ENCODE results near the gene RASA3.
"Not testable (repeated sequence)": the region's sequence is repeated elsewhere in the genome, so short reads cannot be mapped to it uniquely, and the experiment has no call there.

The RASA3 gene

DNA sequence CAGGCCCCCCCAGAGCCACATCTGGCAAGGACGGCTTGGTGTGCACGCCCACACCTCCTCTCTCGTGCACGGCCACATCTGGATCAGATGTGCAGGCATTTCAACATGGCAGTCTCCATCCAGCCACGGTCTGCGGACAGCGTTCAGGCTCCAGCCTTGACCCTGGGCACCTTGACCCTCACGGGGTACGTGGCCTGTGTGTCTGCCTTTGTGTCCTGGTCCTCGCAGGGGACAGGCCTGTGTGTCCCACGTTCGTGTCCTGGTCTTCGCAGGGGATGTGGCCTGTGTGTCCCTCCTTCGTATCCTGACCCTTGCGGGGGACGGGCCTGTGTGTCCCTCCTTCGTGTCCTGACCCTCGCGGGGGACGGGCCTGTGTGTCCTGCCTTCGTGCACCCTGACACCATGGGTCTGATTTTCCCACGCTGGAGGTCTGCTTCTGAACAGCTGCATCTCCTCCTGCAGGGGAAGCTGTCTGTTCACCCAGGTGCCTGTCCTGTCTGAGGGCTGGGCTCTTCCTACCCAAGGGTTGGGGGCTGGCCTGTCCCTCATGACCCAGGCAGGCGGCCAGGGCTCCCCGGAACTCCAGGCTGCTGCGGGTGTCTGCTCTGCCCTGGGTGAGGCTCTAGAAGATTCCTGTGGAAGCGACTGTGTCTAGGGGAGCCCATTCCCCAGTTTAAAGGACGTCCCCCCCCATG lies 25.3 kb downstream of the RASA3 start:
- TF ChIP-seq, protein P1, sequence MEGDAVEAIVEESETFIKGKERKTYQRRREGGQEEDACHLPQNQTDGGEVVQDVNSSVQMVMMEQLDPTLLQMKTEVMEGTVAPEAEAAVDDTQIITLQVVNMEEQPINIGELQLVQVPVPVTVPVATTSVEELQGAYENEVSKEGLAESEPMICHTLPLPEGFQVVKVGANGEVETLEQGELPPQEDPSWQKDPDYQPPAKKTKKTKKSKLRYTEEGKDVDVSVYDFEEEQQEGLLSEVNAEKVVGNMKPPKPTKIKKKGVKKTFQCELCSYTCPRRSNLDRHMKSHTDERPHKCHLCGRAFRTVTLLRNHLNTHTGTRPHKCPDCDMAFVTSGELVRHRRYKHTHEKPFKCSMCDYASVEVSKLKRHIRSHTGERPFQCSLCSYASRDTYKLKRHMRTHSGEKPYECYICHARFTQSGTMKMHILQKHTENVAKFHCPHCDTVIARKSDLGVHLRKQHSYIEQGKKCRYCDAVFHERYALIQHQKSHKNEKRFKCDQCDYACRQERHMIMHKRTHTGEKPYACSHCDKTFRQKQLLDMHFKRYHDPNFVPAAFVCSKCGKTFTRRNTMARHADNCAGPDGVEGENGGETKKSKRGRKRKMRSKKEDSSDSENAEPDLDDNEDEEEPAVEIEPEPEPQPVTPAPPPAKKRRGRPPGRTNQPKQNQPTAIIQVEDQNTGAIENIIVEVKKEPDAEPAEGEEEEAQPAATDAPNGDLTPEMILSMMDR (IDR thresholded peaks at IDR 0.05; ENCODE audit: low read depth, low read length) = no peak
- DNase-seq (ENCODE audit: extremely low read depth, low read depth) = no peak

DNA sequence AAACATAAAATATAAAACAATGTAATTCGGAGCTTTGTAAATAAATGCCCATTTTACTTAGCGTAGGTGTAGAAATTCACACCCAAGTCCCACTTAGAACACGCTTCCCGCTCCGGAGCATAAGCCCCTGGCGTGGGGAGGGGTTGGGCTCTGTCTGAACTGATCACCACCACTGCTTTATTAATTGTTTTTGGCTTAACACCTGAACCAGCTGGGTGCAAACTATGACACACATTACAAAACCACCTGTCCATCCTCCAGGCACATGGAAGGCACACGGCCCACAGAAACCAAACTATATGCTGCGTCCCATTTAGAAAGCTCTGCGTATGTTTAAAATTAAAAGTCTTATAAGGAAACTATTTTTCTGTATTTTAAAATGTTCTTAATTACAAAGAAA lies 25.9 kb downstream of the RASA3 start:
- DNase-seq (ENCODE audit: extremely low read depth, low read depth) = no peak
- TF ChIP-seq, protein P1 (IDR thresholded peaks at IDR 0.05; ENCODE audit: low read depth, low read length) = no peak

DNA sequence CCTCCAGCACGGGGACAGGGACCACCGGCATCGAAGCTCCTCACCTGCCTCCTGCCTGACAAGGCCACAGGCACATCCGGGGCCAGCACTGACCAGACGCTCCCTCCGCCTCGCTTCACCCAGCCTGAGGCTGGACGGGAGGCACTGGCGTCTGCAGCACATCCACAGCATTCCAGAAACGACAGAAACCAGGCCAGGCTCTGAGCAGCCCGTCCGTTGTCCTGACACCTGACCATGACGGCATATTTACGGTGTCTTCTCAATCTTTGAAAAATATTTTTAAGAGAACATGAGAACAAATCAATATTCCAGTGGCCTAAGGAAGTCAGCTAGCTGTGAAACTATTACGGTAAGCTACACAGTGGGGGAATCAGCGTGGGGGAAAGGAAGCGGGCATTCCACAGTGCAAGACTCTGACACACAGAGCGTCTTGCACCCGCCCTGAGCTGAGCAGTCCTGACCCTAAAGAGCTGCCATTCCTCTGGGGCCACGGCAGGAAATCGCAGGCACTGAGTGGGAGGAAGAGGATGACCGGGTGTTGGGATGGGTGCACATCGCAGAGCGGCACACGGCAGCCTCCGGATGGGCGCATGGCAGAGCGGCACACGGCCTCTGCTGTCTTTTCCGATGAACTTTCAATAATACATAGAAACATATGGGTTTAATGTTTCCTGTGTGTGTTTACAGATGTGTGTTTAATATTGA lies 26.8 kb downstream of the RASA3 start:
- TF ChIP-seq, protein P1 (IDR thresholded peaks at IDR 0.05; ENCODE audit: low read depth, low read length) = no peak
- no peak for DNase-seq (ENCODE audit: extremely low read depth, low read depth)

DNA sequence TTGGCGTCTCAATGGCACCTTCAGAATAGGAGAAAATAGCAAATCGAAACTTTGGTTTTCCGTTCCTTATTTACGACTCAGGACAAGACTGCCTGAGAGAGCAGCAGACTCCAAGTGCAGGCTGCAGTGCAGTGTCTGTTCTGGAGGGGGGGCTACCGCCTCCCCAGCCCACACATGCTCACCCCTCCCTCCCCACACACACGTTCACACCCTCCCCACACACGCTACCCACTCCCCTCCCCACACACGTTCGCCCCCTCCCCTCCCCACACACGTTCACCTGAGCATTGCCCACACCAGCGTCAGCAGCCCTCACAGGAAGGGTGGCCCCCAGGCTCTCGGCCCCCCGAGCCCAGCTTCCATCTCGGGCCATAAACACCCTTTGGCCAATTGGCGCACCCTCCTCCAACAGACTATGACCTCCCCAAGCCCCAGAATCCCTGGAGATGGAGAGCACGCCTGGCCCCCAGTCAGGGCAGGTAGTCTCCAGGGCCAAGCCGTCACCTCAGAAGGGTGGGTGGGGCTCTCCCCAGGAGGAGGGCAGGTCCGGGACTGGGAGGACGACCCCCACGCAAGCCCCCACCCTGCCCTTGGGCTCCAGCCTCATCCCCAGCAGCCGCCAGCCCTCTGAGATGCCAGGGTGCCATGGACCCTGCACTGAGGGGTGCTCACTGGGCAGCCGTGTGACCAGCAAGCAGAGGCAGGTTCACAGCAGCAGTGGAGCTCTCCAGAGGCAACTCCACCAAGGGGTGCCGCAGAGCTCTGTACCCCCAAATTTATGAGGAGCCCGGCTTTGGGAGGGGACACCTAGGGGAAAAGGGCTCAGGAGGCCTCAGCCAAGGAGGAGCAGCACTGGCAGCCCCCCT lies 27.5 kb downstream of the RASA3 start:
- no peak for DNase-seq (ENCODE audit: extremely low read depth, low read depth)
- TF ChIP-seq, protein P1 (IDR thresholded peaks at IDR 0.05; ENCODE audit: low read depth, low read length) = no peak

DNA sequence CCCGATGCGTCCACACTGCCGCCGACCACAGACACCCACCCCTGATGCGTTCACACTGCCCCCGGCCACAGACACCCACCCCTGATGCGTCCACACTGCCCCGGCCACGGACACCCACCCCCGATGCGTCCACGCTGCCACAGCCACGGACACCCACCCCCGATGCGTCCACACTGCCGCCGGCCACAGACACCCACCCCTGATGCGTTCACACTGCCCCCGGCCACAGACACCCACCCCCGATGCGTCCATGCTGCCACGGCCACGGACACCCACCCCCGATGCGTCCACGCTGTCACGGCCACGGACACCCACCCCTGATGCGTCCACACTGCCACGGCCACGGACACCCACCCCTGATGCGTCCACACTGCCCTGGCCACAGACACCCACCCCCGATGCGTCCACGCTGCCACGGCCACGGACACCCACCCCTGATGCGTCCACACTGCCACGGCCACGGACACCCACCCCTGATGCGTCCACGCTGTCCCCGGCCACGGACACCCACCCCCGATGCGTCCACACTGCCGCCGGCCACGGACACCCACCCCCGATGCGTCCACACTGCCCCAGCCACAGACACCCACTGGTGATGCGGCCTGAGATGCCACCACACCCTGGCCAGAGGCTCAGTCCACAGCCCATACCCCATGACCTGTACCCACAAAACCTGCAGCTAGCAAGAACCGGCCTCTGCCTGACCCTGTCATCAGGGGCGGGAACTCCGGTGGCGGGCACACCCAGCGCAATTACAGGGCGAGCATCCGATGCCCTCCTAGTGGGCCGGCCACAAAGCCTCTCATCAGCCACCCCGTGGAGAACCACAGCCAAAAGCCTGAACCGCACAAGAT lies 28.4 kb downstream of the RASA3 start:
- TF ChIP-seq, protein P1 (IDR thresholded peaks at IDR 0.05; ENCODE audit: low read depth, low read length) = no peak
- no peak for DNase-seq (ENCODE audit: extremely low read depth, low read depth)

DNA sequence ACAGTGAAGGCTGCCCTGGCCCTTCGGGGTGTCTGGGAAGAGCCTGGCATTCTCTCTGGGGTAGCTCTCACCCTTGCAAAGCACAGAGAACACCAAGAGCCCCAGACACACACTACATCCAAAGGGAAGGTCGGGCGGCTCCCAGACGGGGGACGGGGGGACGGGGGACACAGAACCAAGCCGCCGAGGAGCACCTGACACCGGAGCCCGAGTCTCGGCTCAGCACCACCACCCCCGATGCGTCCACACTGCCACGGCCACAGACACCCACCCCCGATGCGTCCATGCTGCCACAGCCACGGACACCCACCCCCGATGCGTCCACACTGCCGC lies 29.2 kb downstream of the RASA3 start:
- DNase-seq (ENCODE audit: extremely low read depth, low read depth) = not testable (repeated sequence)

All from AG09319 (cell line).